ENCODE measurements around the gene PABPN1.

Gene PABPN1

GRCh38 chr14:23361763-23362162, 40.5 kb downstream of the PABPN1 start:
- Histone ChIP-seq H3K4me3 (ENCODE audit: low read depth, low read length) (no peak overlapping the region), H3K9ac (ENCODE audit: low read length) (no peak overlapping the region), H3K4me1 (ENCODE audit: control insufficient read depth, insufficient read depth, low read length) (peaks cover 16% of the 10 kb centered on the region), H3K27ac (ENCODE audit: low read depth, low read length) (no peak overlapping the region), H3K27me3 (ENCODE audit: control insufficient read depth, insufficient read depth, low read length) (no peaks in the 10 kb centered on the region), H3K36me3 (ENCODE audit: control insufficient read depth, insufficient read depth, low read length) (peaks cover 30% of the 10 kb centered on the region), H3K9me3 (ENCODE audit: control insufficient read depth, insufficient read depth, low read depth, low read length) (no peaks in the 10 kb centered on the region)

- Histone ChIP-seq H3K27me3 (ENCODE audit: control insufficient read depth, insufficient read depth, low read length) (peaks cover 3% of the 10 kb centered on the region; the same call in 1 of the 2 replicates), H3K27ac (ENCODE audit: low read depth, low read length) (no peak overlapping the region), H3K36me3 (ENCODE audit: control insufficient read depth, insufficient read depth, low read length) (peaks cover 26% of the 10 kb centered on the region), H3K4me1 (ENCODE audit: control insufficient read depth, insufficient read depth, low read length) (peaks cover 20% of the 10 kb centered on the region), H3K9me3 (ENCODE audit: control insufficient read depth, insufficient read depth, low read depth, low read length) (no peaks in the 10 kb centered on the region), H3K4me3 (ENCODE audit: low read depth, low read length) (no peak overlapping the region), H3K9ac (ENCODE audit: low read length) (no peak overlapping the region)
Measured at GRCh38 chr14:23362200-23362599, 40.9 kb downstream of the PABPN1 start.

- Histone ChIP-seq H3K9ac (ENCODE audit: low read length) (peak overlapping the region; percentile 72), H3K27me3 (ENCODE audit: control insufficient read depth, insufficient read depth, low read length) (peaks cover 25% of the 10 kb centered on the region), H3K27ac (ENCODE audit: low read depth, low read length) (peak overlapping the region; percentile 28; the same call in 1 of the 2 replicates), H3K4me1 (ENCODE audit: control insufficient read depth, insufficient read depth, low read length) (peaks cover 21% of the 10 kb centered on the region), H3K4me3 (ENCODE audit: low read depth, low read length) (peak overlapping the region; percentile 66), H3K9me3 (ENCODE audit: control insufficient read depth, insufficient read depth, low read depth, low read length) (no peaks in the 10 kb centered on the region), H3K36me3 (ENCODE audit: control insufficient read depth, insufficient read depth, low read length) (peaks cover 8% of the 10 kb centered on the region)
Measured at GRCh38 chr14:23364164-23365035, 43.1 kb downstream of the PABPN1 start.

GRCh38 chr14:23365036-23365731, 43.9 kb downstream of the PABPN1 start, which contains the start of gene EFS:
EFS (minus strand) TSS chr14:23365172; CDS start chr14:23365025, 147 bp downstream.
- Histone ChIP-seq H3K27ac (ENCODE audit: low read depth, low read length) (peak within 1 kb of the TSS; percentile 86; the same call in 1 of the 2 replicates), H3K9me3 (ENCODE audit: control insufficient read depth, insufficient read depth, low read depth, low read length) (no peaks in the 10 kb centered on the region), H3K4me3 (ENCODE audit: low read depth, low read length) (peak within 1 kb of the TSS; percentile 66), H3K27me3 (ENCODE audit: control insufficient read depth, insufficient read depth, low read length) (peaks cover 27% of the 10 kb centered on the region), H3K9ac (ENCODE audit: low read length) (peak within 1 kb of the TSS; percentile 72), H3K4me1 (ENCODE audit: control insufficient read depth, insufficient read depth, low read length) (peaks cover 21% of the 10 kb centered on the region), H3K36me3 (ENCODE audit: control insufficient read depth, insufficient read depth, low read length) (peaks cover 3% of the 10 kb centered on the region)

DNA sequence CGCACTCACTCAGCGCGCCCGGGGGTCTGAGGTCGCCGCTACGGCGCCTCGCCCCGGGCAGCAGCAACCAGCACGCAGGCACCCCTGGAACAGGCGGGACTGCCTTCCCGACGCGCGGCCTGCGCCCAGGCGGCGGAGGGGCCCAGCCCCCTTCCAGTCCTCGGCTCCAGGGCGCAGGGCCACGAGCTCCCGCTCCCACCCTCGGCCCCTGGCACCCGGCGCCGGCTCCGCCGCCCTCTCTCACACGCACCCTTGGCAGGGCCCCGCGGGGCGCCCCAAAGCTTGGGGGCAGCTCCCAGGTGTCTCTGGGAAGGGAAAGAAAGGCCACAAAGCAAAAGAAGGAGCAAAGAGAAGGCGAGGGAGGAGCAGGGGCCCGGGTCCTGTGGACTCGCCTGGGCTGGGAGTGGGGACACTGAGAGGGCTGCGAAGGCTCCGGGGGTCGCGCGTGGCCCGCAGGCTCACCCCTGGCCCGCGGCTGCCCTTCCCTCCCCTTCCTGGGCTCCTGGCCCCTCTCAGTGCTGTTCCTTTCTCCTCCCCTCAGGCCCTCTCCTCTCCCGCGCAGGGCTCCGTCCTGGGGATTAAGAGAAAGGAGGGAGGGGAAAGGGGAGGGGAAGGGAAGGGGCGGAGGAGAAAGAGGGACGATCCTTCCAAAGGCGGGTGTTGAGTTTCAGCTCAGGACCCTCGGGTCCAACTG, 44.6 kb downstream of the PABPN1 start:
- Histone ChIP-seq H3K36me3 (ENCODE audit: control insufficient read depth, insufficient read depth, low read length) (no peaks in the 10 kb centered on the region; the same call in 1 of the 2 replicates), H3K4me1 (ENCODE audit: control insufficient read depth, insufficient read depth, low read length) (peaks cover 21% of the 10 kb centered on the region), H3K9me3 (ENCODE audit: control insufficient read depth, insufficient read depth, low read depth, low read length) (no peaks in the 10 kb centered on the region), H3K4me3 (ENCODE audit: low read depth, low read length) (peak overlapping the region; percentile 66), H3K27me3 (ENCODE audit: control insufficient read depth, insufficient read depth, low read length) (peaks cover 32% of the 10 kb centered on the region), H3K9ac (ENCODE audit: low read length) (peak overlapping the region; percentile 72), H3K27ac (ENCODE audit: low read depth, low read length) (peak overlapping the region; percentile 86; the same call in 1 of the 2 replicates)

GRCh38 chr14:23366426-23366921, 45.2 kb downstream of the PABPN1 start:
- Histone ChIP-seq H3K4me3 (ENCODE audit: low read depth, low read length) (peak overlapping the region; percentile 66), H3K9ac (ENCODE audit: low read length) (peak overlapping the region; percentile 36), H3K9me3 (ENCODE audit: control insufficient read depth, insufficient read depth, low read depth, low read length) (no peaks in the 10 kb centered on the region), H3K27ac (ENCODE audit: low read depth, low read length) (no peak overlapping the region), H3K36me3 (ENCODE audit: control insufficient read depth, insufficient read depth, low read length) (no peaks in the 10 kb centered on the region; the same call in 1 of the 2 replicates), H3K27me3 (ENCODE audit: control insufficient read depth, insufficient read depth, low read length) (peaks cover 38% of the 10 kb centered on the region), H3K4me1 (ENCODE audit: control insufficient read depth, insufficient read depth, low read length) (peaks cover 21% of the 10 kb centered on the region)

- Histone ChIP-seq H3K9ac (ENCODE audit: low read length) (no peak overlapping the region), H3K4me3 (ENCODE audit: low read depth, low read length) (no peak overlapping the region), H3K4me1 (ENCODE audit: control insufficient read depth, insufficient read depth, low read length) (peaks cover 8% of the 10 kb centered on the region; the same call in 1 of the 2 replicates), H3K27me3 (ENCODE audit: control insufficient read depth, insufficient read depth, low read length) (peaks cover 47% of the 10 kb centered on the region), H3K27ac (ENCODE audit: low read depth, low read length) (no peak overlapping the region), H3K9me3 (ENCODE audit: control insufficient read depth, insufficient read depth, low read depth, low read length) (no peaks in the 10 kb centered on the region), H3K36me3 (ENCODE audit: control insufficient read depth, insufficient read depth, low read length) (no peaks in the 10 kb centered on the region)
Measured at GRCh38 chr14:23370221-23370620, 49.0 kb downstream of the PABPN1 start.

GRCh38 chr14:23371865-23372264, 50.6 kb downstream of the PABPN1 start:
- Histone ChIP-seq H3K9me3 (ENCODE audit: control insufficient read depth, insufficient read depth, low read depth, low read length) (no peaks in the 10 kb centered on the region), H3K4me1 (ENCODE audit: control insufficient read depth, insufficient read depth, low read length) (peaks cover 10% of the 10 kb centered on the region), H3K4me3 (ENCODE audit: low read depth, low read length) (no peak overlapping the region), H3K27ac (ENCODE audit: low read depth, low read length) (no peak overlapping the region), H3K9ac (ENCODE audit: low read length) (no peak overlapping the region), H3K27me3 (ENCODE audit: control insufficient read depth, insufficient read depth, low read length) (peaks cover 51% of the 10 kb centered on the region), H3K36me3 (ENCODE audit: control insufficient read depth, insufficient read depth, low read length) (no peaks in the 10 kb centered on the region)

DNA sequence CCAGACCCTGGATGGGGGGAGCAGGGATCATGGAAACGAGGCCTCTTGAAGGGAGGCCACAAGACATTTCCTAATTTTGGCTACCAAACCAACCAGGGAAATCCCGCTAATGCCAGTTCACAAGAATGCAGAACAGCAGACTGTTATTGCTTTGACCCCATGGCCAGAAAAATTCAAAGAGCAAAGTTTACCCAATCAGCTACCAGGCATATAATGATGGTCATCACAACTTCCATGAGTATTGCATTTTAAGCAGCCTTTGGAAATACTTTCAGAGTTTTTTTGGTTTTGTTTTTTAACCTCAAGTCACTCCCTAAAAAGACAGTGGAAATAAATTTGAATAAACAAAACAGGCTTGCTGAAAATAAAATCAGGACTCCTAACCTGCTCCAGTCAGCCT, 51.3 kb downstream of the PABPN1 start, which contains the start of gene IL25:
Gene IL25 (plus strand): TSS at position 301 of the 400 bp plus-strand sequence.
- H3K27me3 ChIP-seq (ENCODE audit: control insufficient read depth, insufficient read depth, low read length) = peaks cover 52% of the 10 kb centered on the region
- H3K36me3 ChIP-seq (ENCODE audit: control insufficient read depth, insufficient read depth, low read length) = no peaks in the 10 kb centered on the region
- peaks cover 8% of the 10 kb centered on the region for H3K4me1 ChIP-seq (ENCODE audit: control insufficient read depth, insufficient read depth, low read length)
- H3K4me3 ChIP-seq (ENCODE audit: low read depth, low read length) = no peak within 1 kb of the TSS
- no peak within 1 kb of the TSS for H3K9ac ChIP-seq (ENCODE audit: low read length)
- H3K27ac ChIP-seq (ENCODE audit: low read depth, low read length) = no peak within 1 kb of the TSS
- no peaks in the 10 kb centered on the region for H3K9me3 ChIP-seq (ENCODE audit: control insufficient read depth, insufficient read depth, low read depth, low read length)

DNA sequence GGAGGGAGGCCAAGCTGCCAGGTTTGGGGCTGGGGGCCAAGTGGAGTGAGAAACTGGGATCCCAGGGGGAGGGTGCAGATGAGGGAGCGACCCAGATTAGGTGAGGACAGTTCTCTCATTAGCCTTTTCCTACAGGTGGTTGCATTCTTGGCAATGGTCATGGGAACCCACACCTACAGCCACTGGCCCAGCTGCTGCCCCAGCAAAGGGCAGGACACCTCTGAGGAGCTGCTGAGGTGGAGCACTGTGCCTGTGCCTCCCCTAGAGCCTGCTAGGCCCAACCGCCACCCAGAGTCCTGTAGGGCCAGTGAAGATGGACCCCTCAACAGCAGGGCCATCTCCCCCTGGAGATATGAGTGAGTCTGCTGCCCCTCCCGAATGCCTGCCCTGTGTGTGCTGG, 51.8 kb downstream of the PABPN1 start:
- peaks cover 8% of the 10 kb centered on the region for H3K4me1 ChIP-seq (ENCODE audit: control insufficient read depth, insufficient read depth, low read length)
- no peak overlapping the region for H3K4me3 ChIP-seq (ENCODE audit: low read depth, low read length)
- H3K9me3 ChIP-seq (ENCODE audit: control insufficient read depth, insufficient read depth, low read depth, low read length) = no peaks in the 10 kb centered on the region
- no peak overlapping the region for H3K27ac ChIP-seq (ENCODE audit: low read depth, low read length)
- H3K36me3 ChIP-seq (ENCODE audit: control insufficient read depth, insufficient read depth, low read length) = no peaks in the 10 kb centered on the region
- no peak overlapping the region for H3K9ac ChIP-seq (ENCODE audit: low read length)
- peaks cover 52% of the 10 kb centered on the region for H3K27me3 ChIP-seq (ENCODE audit: control insufficient read depth, insufficient read depth, low read length)

All from HUES6 (cell line).